Measurements from ENCODE around the gene TBC1D24.

The TBC1D24 gene

DNA sequence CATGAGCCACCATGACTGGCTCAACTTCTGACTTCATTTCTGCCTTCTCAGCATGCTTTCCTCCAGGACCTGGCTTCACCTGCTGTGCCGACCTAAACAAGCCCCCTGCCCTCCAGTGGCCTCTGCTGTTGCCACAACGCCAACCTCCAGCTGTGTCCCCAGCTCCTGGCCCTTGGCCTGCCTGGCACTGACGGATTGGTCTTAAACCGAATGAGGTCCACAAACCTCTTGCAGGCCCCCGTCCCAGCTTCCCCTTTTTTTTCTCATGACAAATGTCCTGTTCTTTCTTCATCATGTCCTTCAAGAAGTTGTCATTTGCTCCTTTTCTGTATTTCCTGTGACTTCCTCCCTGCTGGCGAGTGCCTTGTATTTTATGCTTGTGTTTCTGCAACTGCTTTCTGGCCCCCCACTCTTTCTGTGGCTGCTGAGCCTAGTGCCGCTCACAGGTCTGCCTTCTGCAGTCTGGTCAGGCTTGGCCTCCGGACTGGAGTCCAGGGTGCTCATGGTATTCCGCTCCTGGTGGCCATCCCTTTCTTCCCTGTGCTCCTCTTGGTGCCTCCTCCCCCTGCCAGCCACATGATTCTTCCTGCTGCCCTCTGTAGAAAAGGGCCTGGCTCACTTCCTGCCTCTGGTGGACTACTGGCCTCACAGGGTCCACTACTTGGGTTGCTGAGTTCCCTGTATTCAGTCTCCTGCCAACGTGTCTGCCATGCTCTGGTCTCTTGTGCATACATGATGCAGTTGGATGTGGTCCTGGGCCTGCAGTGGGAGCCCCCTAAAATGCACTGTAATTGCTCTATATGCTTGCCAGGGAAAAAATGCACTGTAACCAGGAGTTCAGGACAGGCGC is 41.7 kb downstream of the TBC1D24 start:
- peak overlapping the region; percentile 97 for H3K27ac Mint-ChIP-seq
- H3K4me1 Mint-ChIP-seq (ENCODE audit: low read depth), result peaks cover 68% of the 10 kb centered on the region
- DNase-seq, result no peak
- no peaks in the 10 kb centered on the region for H3K9me3 Mint-ChIP-seq
- H3K4me3 Mint-ChIP-seq, result peak overlapping the region; percentile 96
- H3K27me3 Mint-ChIP-seq, result no peaks in the 10 kb centered on the region
- H3K36me3 Mint-ChIP-seq (ENCODE audit: low read depth), result peaks cover 48% of the 10 kb centered on the region

DNA sequence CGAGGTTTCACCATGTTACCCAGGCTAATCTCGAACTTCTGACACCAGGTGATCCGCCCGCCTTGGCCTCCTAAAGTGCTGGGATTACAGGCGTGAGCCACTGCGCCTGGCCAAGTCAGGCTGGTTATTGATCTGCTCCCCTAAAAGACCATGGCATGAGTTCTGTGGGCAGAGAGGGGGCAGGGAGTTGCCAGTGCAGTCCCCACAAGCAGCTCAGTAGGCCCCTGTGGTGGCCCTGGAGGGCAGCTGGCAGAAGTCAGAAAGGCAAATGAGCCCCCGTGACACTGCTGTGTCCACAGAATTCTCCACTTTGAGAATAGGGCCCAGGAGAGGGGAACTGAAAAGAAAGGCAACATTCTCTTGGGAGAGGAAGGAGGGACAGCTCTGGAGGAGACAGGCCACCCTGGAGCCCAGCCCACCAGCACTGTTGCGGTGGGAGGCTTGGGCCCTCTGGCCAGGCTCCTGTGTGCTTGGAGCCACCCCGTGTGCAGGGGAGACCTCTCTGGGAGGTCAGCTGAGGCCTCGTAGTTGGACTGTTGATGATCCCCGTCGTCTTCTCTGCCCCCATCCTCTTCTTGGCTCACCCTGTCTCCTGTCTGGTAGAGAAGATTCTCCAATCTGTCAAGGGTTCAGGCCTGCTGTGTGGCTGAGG is 43.2 kb downstream of the TBC1D24 start:
- DNase-seq, result no peak
- Mint-ChIP-seq H3K9me3 (no peaks in the 10 kb centered on the region), H3K27ac (peak overlapping the region; percentile 97), H3K36me3 (ENCODE audit: low read depth) (peaks cover 55% of the 10 kb centered on the region), H3K4me1 (ENCODE audit: low read depth) (peaks cover 59% of the 10 kb centered on the region), H3K27me3 (no peaks in the 10 kb centered on the region), H3K4me3 (no peak overlapping the region)

DNA sequence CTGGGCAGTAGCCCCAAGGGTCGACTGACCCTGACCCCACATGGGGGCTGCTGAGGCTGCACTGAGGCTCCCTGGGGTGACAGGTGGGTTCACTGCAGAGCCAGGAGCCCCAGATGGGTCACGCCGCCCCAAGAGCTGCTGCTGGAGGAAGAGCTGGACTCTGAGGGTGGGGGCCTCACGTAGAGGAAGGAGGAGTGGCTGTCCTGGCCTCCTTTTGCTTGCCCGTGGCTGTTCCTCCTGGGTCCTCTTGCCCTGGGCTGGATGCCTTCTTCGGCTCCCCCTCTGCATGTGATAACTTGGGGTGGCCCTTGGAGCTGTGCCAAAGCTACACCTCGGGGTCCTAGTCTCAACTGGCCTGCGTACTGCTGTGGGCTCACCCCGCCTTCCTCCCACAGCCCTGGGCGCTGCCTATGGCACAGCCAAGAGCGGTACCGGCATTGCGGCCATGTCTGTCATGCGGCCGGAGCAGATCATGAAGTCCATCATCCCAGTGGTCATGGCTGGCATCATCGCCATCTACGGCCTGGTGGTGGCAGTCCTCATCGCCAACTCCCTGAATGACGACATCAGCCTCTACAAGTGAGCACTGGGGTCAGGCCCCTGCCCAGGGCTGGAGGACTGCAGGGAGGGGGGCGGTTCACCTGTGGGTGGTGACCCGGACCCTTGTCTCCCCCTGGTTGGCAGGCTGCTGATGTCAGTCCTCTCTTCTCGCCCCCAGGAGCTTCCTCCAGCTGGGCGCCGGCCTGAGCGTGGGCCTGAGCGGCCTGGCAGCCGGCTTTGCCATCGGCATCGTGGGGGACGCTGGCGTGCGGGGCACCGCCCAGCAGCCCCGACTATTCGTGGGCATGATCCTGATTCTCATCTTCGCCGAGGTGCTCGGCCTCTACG is 44.1 kb downstream of the TBC1D24 start:
- Mint-ChIP-seq H3K36me3 (ENCODE audit: low read depth) (peaks cover 63% of the 10 kb centered on the region), H3K27ac (peak overlapping the region; percentile 97), H3K4me3 (peak overlapping the region; percentile 72), H3K9me3 (no peaks in the 10 kb centered on the region), H3K27me3 (no peaks in the 10 kb centered on the region), H3K4me1 (ENCODE audit: low read depth) (peaks cover 58% of the 10 kb centered on the region)
- DNase-seq, result no peak

DNA sequence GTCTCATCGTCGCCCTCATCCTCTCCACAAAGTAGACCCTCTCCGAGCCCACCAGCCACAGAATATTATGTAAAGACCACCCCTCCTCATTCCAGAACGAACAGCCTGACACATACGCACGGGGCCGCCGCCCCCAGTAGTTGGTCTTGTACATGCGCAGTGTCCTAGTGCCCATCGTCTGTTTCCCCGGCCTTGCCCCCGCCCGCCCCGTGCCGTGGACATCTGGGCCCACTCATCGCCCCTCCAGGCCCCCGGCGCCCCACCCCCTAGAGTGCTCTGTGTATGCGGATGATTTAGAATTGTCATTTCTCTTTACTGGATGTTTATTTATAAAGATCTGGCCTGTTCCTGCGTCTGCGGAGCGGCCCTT is 44.8 kb downstream of the TBC1D24 start:
- H3K36me3 Mint-ChIP-seq (ENCODE audit: low read depth), result peaks cover 67% of the 10 kb centered on the region
- H3K4me1 Mint-ChIP-seq (ENCODE audit: low read depth), result peaks cover 58% of the 10 kb centered on the region

DNA sequence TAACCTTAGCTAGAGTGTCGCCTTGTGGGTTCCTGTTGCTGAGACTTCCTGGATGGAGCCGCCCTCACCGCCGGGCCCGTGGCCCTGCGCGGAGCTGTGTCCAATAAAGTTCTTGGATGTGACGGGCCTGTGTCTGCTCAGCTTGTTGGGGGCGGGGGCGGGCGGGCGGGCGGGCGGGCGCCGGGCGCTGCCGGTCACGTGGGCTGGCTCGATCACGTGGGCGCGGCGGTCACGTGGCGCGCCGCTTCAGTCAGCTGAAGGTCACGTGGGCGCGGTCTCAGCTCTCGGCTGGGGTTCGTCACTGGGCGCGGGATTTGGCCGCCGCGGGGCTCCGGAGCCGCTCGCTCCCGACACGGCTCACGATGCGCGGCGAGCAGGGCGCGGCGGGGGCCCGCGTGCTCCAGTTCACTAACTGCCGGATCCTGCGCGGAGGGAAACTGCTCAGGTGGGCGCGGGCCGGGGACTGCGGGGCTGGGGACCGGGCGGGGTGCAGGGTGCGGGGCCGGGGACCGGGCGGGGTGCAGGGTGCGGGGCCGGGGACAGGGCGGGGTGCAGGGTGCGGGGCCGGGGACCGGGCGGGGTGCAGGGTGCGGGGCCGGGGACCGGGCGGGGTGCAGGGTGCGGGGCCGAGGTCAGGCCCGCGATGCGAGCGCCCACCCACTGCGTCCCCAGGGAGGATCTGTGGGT is 45.3 kb downstream of the TBC1D24 start, which contains the start of gene AMDHD2:
Gene AMDHD2 (plus strand): TSS at position 275 of the 687 bp plus-strand sequence. CDS start 88 bp downstream, at position 363.
- Mint-ChIP-seq H3K9me3 (no peaks in the 10 kb centered on the region), H3K36me3 (ENCODE audit: low read depth) (peaks cover 67% of the 10 kb centered on the region), H3K4me1 (ENCODE audit: low read depth) (peaks cover 57% of the 10 kb centered on the region), H3K27me3 (no peaks in the 10 kb centered on the region), H3K27ac (peak within 1 kb of the TSS; percentile 97), H3K4me3 (peak within 1 kb of the TSS; percentile 86)
- peak; percentile 88 for DNase-seq

More for the DNA sequence above, 44.8 kb downstream of the TBC1D24 start:
- Mint-ChIP-seq H3K27me3 (no peaks in the 10 kb centered on the region), H3K4me3 (peak overlapping the region; percentile 72), H3K27ac (peak overlapping the region; percentile 93), H3K9me3 (no peaks in the 10 kb centered on the region)
- DNase-seq, result no peak

DNA sequence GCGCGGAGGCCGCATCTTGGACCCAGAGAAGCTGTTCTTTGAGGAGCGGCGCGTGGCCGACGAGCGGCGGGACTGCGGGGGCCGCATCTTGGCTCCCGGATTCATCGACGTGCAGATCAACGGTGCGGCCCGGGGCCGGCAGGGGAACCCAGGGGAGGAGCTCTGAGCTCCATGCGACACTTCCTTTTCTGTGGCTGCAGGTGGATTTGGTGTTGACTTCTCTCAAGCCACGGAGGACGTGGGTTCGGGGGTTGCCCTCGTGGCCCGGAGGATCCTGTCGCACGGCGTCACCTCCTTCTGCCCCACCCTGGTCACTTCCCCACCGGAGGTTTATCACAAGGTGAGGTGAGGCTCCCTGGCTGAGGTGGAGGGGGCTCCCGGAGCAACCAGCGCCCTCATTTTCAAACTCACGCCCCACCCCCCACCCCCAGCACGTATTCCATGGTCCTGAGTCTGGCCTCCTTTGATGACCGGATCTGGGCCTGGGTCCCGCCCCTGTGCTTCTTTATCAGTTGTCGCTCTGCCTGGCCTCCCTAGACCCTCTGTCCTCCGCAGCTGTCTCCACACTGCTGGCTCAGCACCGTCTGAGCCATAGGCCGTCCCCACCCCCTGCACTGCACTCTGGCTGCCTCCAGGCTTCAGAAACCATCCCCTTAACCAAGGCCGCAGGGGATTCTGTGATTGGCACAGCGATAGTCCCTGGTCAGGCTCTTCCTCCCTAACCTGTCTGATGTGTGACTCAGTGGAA is 46.0 kb downstream of the TBC1D24 start:
- peak; percentile 60 for DNase-seq
- Mint-ChIP-seq H3K36me3 (ENCODE audit: low read depth) (peaks cover 64% of the 10 kb centered on the region), H3K27ac (peak overlapping the region; percentile 95), H3K4me1 (ENCODE audit: low read depth) (peaks cover 50% of the 10 kb centered on the region), H3K4me3 (peak overlapping the region; percentile 86), H3K9me3 (no peaks in the 10 kb centered on the region), H3K27me3 (no peaks in the 10 kb centered on the region)

DNA sequence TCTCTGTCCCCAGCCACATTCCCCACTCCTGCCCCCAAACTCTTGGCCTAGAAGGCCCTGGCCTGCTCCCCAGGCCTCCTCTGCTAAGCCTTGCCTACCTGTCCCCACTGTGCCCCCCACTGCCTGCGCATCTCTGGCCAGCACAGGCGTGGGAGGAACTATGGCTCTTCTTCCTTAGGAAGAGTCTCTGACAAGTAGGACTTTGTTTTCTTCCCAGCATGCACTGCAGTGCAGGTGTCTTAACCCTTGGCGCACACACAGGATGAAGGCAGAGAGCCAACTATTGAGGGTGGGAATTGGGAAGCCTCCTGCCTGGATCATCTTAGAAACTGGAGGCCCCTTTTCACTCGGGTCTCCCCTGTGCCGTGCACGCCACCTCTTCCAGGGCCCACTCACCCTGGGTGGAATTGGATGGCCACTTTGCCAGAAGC is 48.9 kb downstream of the TBC1D24 start:
- Mint-ChIP-seq H3K36me3 (ENCODE audit: low read depth) (peaks cover 71% of the 10 kb centered on the region), H3K9me3 (no peaks in the 10 kb centered on the region), H3K27ac (peak overlapping the region; percentile 47), H3K27me3 (no peaks in the 10 kb centered on the region), H3K4me1 (ENCODE audit: low read depth) (peaks cover 25% of the 10 kb centered on the region), H3K4me3 (no peak overlapping the region)
- DNase-seq, result no peak

DNA sequence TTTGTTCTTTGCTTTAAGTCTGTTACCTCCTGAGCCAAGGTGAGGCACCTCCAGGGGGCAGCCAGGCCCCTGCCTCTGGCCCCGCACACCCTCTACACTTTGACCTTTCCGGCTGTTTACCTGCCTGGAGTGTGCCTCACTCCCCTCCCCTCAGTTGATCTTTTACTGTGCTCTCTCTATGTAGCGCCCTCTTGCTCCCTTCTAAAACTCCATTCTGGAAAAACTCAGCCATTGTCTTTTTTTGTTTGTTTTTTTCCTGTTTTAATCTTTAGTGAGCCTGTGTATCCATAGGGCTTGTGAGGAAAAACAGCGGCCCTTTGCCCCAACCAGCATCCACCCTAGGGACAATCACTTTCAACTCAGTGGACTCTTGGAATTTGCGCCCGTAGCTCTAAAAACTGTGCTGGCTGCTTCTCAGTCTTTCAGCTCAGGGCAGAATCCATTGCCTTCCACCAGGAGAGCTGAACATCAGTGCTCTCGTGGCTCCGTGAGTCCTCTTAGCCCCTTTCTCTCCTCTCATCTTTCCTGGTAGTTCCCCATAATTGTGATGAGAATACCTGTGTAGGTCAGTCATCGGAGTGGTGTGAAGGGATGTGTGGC is 49.5 kb downstream of the TBC1D24 start:
- H3K27ac Mint-ChIP-seq, result peak overlapping the region; percentile 38
- no peaks in the 10 kb centered on the region for H3K9me3 Mint-ChIP-seq
- DNase-seq, result no peak
- H3K27me3 Mint-ChIP-seq, result no peaks in the 10 kb centered on the region
- peaks cover 73% of the 10 kb centered on the region for H3K36me3 Mint-ChIP-seq (ENCODE audit: low read depth)
- H3K4me1 Mint-ChIP-seq (ENCODE audit: low read depth), result peaks cover 20% of the 10 kb centered on the region
- H3K4me3 Mint-ChIP-seq, result no peak overlapping the region

DNA sequence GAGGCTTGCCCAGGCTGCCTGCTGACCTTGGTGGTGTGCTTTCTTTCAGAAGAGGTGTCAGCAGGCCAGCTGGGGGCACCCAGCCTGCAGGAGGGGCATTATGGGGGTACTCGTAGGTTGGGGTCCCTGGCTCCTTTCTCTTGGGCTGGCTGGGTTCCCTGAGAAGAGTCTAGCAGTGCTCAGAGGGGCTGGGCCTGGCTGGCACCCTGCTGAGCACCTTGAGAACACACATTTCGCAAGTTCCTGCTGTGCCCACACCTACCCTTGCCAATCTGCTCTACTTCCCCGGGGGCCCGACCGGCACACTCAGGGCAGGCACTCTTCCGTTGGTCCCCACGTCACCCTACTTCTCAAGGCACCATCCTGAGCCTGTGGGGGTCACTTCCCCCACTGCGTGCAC is 51.2 kb downstream of the TBC1D24 start:
- Mint-ChIP-seq H3K36me3 (ENCODE audit: low read depth) (peaks cover 74% of the 10 kb centered on the region), H3K4me3 (no peak overlapping the region), H3K27ac (peak overlapping the region; percentile 18)

DNA sequence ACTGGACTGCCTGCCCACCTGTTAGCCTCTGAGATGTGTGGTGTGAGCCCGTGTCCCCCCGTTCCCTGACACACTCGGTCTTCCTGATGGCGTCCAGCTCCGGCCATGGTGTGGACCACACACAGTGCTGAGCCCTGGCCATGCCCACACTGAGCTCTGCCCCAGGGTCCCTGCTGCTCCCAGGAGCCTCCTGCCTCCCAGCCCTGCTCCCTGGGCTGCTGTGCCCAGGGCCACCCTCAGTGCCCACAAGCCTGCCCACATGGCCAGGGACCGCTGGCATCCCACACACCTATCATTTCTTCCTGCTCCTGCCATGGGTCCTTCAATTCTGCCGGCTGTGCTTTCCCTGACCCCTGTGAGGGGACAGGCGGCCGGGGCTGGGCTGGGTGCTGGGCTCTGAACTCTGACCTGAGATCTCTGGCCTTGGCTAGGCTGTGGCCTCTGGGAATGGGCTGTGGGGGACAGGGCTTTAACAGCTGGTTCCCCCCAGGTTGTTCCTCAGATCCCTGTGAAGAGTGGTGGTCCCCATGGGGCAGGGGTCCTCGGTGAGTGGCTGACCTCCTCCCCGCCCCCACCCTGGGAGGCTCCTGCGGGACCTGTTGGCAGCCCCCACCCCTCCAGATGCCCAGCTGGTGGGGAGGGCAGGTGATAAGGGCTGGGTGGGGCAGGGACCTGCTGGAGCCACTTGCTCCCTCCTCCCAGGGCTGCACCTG is 52.3 kb downstream of the TBC1D24 start:
- Mint-ChIP-seq H3K27me3 (no peaks in the 10 kb centered on the region), H3K27ac (no peak overlapping the region), H3K36me3 (ENCODE audit: low read depth) (peaks cover 67% of the 10 kb centered on the region), H3K4me3 (no peak overlapping the region), H3K4me1 (ENCODE audit: low read depth) (peaks cover 15% of the 10 kb centered on the region), H3K9me3 (no peaks in the 10 kb centered on the region)
- no peak for DNase-seq

More for the DNA sequence above, 51.2 kb downstream of the TBC1D24 start:
- H3K27me3 Mint-ChIP-seq, result no peaks in the 10 kb centered on the region
- no peak for DNase-seq
- H3K4me1 Mint-ChIP-seq (ENCODE audit: low read depth), result peaks cover 14% of the 10 kb centered on the region
- no peaks in the 10 kb centered on the region for H3K9me3 Mint-ChIP-seq

DNA sequence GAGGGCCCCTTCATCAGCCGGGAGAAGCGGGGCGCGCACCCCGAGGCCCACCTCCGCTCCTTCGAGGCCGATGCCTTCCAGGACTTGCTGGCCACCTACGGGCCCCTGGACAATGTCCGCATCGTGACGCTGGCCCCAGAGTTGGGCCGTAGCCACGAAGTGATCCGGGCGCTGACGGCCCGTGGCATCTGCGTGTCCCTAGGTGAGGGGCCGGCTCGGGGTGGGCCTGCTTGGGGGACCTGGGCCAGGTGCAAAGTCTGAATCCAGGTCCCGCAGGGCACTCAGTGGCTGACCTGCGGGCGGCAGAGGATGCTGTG is 52.8 kb downstream of the TBC1D24 start:
- no peaks in the 10 kb centered on the region for H3K9me3 Mint-ChIP-seq
- no peak overlapping the region for H3K4me3 Mint-ChIP-seq
- no peak overlapping the region for H3K27ac Mint-ChIP-seq
- no peak for DNase-seq
- H3K4me1 Mint-ChIP-seq (ENCODE audit: low read depth), result peaks cover 20% of the 10 kb centered on the region
- H3K36me3 Mint-ChIP-seq (ENCODE audit: low read depth), result peaks cover 66% of the 10 kb centered on the region
- no peaks in the 10 kb centered on the region for H3K27me3 Mint-ChIP-seq

DNA sequence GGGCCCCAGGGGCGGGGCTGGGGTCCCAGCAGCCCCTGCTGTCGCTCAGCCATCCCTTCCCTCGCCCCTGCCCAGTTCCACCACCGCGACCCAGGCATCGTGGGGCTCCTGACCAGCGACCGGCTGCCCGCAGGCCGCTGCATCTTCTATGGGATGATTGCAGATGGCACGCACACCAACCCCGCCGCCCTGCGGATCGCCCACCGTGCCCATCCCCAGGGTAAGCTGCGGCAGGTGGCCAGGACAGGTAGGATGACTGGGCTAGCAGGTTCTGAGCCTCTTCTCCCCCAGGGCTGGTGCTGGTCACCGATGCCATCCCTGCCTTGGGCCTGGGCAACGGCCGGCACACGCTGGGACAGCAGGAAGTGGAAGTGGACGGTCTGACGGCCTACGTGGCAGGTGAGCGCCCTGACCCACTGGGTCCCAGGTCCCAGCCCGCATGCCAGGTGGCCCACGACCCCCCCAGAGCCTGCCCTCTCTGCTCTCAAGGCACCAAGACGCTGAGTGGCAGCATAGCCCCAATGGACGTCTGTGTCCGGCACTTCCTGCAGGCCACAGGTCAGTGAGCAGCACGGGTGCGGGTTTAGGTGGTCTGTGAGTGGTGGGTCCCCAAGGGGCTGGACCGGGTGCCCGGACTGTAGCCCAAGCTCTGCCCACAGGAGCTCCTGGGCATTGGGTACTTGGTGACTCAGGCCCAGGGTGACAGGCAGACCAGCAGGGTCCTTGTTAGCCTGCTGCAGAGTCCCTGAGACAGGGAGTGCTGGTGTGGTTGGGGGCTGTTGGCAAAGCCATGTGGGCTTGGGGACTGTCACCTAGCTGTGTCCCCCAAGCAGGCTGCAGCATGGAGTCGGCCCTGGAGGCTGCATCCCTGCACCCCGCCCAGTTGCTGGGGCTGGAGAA is 53.5 kb downstream of the TBC1D24 start:
- peaks cover 60% of the 10 kb centered on the region for H3K36me3 Mint-ChIP-seq (ENCODE audit: low read depth)

More for the DNA sequence above, 53.5 kb downstream of the TBC1D24 start:
- Mint-ChIP-seq H3K4me1 (ENCODE audit: low read depth) (peaks cover 23% of the 10 kb centered on the region), H3K27me3 (no peaks in the 10 kb centered on the region), H3K4me3 (no peak overlapping the region), H3K27ac (no peak overlapping the region), H3K9me3 (no peaks in the 10 kb centered on the region)
- DNase-seq, result no peak
